ENCODE results near the gene AURKAIP1. TPM values are rescaled to one million over a fixed set of nuclear protein-coding genes. Genes with fewer than 3 reads are reported as not detected.

Gene AURKAIP1
- total and polyA plus RNA-seq, 2 of the 13 experiments (the other 11 are each of a cell fraction or from before 2014, with no cell fraction given) = 69.5 to 175 TPM

DNA sequence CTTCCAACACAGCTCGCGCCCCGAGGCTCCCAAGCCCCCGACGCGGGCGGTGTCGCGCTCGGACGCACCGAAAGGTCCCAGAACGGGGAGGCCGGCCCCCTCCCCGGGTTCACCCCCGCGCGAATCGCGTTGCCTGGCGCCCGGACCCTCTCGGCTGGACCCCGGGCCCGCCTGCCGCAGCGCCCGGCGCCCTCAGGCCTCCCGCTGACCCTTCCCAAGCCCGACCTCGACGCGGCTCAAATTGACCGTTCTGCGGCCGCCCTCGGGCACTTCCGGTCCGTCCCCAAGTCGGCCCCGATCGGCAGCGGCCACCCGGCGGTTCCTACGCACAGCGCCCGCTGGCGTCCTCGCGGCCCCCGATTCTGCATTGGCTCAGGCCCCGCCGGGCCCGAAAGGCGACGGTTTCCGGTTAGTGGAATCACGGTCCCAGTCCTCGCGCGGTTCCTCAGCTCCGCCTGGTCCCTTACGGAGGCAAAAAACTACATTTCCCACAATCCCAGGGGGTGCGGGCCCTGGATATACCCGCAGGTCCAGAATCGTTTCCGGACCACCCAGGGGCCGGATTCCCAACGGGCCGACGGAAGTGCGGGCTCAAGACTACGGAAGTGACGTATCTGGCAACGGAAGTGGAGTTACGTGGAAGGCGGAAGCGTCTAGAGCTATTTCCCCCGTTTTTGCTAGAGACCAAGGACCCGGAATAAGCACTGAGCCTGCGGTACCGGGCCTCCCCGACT lies at the start of gene AURKAIP1 (continued):
- TF ChIP-seq, protein P1, sequence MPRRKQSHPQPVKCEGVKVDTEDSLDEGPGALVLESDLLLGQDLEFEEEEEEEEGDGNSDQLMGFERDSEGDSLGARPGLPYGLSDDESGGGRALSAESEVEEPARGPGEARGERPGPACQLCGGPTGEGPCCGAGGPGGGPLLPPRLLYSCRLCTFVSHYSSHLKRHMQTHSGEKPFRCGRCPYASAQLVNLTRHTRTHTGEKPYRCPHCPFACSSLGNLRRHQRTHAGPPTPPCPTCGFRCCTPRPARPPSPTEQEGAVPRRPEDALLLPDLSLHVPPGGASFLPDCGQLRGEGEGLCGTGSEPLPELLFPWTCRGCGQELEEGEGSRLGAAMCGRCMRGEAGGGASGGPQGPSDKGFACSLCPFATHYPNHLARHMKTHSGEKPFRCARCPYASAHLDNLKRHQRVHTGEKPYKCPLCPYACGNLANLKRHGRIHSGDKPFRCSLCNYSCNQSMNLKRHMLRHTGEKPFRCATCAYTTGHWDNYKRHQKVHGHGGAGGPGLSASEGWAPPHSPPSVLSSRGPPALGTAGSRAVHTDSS (CRISPR knock-in tag; conservative IDR thresholded peaks at IDR 0.05) = no peak
- TF ChIP-seq ELF4 (CRISPR knock-in tag; IDR thresholded peaks at IDR 0.05; ENCODE audit: borderline replicate concordance) (peak; percentile 97), SP1 (IDR thresholded peaks at IDR 0.05) (no peak), SP1 (CRISPR knock-in tag; IDR thresholded peaks at IDR 0.05) (peak; percentile 93), DMAP1 (CRISPR knock-in tag; IDR thresholded peaks at IDR 0.05) (peak; percentile 73; the same call in 1 of the 2 replicates), ZFP36 (IDR thresholded peaks at IDR 0.05; ENCODE audit: borderline replicate concordance, low read depth, low read length, partially characterized antibody) (no peak), ZNF263 (CRISPR knock-in tag; IDR thresholded peaks at IDR 0.05) (peak; percentile 76), TCF7L2 (IDR thresholded peaks at IDR 0.05; ENCODE audit: low read depth, low read length) (no peak)
- TF ChIP-seq, protein P2, sequence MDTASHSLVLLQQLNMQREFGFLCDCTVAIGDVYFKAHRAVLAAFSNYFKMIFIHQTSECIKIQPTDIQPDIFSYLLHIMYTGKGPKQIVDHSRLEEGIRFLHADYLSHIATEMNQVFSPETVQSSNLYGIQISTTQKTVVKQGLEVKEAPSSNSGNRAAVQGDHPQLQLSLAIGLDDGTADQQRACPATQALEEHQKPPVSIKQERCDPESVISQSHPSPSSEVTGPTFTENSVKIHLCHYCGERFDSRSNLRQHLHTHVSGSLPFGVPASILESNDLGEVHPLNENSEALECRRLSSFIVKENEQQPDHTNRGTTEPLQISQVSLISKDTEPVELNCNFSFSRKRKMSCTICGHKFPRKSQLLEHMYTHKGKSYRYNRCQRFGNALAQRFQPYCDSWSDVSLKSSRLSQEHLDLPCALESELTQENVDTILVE (CRISPR knock-in tag; IDR thresholded peaks at IDR 0.05) = peak; percentile 99
- TF ChIP-seq, protein P3, sequence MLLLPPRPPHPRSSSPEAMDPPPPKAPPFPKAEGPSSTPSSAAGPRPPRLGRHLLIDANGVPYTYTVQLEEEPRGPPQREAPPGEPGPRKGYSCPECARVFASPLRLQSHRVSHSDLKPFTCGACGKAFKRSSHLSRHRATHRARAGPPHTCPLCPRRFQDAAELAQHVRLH (CRISPR knock-in tag; IDR thresholded peaks at IDR 0.05; ENCODE audit: borderline replicate concordance, low read depth) = peak; percentile 93; the same call in 1 of the 2 replicates
- TF ChIP-seq, protein P4, sequence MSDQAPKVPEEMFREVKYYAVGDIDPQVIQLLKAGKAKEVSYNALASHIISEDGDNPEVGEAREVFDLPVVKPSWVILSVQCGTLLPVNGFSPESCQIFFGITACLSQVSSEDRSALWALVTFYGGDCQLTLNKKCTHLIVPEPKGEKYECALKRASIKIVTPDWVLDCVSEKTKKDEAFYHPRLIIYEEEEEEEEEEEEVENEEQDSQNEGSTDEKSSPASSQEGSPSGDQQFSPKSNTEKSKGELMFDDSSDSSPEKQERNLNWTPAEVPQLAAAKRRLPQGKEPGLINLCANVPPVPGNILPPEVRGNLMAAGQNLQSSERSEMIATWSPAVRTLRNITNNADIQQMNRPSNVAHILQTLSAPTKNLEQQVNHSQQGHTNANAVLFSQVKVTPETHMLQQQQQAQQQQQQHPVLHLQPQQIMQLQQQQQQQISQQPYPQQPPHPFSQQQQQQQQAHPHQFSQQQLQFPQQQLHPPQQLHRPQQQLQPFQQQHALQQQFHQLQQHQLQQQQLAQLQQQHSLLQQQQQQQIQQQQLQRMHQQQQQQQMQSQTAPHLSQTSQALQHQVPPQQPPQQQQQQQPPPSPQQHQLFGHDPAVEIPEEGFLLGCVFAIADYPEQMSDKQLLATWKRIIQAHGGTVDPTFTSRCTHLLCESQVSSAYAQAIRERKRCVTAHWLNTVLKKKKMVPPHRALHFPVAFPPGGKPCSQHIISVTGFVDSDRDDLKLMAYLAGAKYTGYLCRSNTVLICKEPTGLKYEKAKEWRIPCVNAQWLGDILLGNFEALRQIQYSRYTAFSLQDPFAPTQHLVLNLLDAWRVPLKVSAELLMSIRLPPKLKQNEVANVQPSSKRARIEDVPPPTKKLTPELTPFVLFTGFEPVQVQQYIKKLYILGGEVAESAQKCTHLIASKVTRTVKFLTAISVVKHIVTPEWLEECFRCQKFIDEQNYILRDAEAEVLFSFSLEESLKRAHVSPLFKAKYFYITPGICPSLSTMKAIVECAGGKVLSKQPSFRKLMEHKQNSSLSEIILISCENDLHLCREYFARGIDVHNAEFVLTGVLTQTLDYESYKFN (CRISPR knock-in tag; conservative IDR thresholded peaks at IDR 0.05) = peak; percentile 77
- TF ChIP-seq, protein P5, sequence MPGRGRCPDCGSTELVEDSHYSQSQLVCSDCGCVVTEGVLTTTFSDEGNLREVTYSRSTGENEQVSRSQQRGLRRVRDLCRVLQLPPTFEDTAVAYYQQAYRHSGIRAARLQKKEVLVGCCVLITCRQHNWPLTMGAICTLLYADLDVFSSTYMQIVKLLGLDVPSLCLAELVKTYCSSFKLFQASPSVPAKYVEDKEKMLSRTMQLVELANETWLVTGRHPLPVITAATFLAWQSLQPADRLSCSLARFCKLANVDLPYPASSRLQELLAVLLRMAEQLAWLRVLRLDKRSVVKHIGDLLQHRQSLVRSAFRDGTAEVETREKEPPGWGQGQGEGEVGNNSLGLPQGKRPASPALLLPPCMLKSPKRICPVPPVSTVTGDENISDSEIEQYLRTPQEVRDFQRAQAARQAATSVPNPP (CRISPR knock-in tag; IDR thresholded peaks at IDR 0.05) = peak; percentile 72
- TF ChIP-seq, protein P6, sequence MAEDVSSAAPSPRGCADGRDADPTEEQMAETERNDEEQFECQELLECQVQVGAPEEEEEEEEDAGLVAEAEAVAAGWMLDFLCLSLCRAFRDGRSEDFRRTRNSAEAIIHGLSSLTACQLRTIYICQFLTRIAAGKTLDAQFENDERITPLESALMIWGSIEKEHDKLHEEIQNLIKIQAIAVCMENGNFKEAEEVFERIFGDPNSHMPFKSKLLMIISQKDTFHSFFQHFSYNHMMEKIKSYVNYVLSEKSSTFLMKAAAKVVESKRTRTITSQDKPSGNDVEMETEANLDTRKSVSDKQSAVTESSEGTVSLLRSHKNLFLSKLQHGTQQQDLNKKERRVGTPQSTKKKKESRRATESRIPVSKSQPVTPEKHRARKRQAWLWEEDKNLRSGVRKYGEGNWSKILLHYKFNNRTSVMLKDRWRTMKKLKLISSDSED (CRISPR knock-in tag; IDR thresholded peaks at IDR 0.05) = no peak
- TF ChIP-seq, protein P7, sequence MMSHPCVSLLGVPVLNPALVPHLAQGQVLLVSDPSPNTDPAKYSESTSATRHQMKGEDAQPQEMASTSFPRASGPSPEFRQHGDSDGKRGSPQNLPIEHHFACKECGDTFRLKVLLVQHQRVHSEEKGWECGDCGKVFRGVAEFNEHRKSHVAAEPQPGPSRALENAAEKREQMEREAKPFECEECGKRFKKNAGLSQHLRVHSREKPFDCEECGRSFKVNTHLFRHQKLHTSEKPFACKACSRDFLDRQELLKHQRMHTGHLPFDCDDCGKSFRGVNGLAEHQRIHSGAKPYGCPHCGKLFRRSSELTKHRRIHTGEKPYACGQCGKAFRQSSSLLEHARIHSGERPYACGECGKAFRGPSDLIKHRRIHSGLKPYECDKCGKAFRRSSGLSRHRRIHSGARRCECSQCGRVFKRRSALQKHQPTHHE (CRISPR knock-in tag; IDR thresholded peaks at IDR 0.05; ENCODE audit: borderline replicate concordance) = peak; percentile 89; the same call in 1 of the 2 replicates
- TF ChIP-seq, protein P8, sequence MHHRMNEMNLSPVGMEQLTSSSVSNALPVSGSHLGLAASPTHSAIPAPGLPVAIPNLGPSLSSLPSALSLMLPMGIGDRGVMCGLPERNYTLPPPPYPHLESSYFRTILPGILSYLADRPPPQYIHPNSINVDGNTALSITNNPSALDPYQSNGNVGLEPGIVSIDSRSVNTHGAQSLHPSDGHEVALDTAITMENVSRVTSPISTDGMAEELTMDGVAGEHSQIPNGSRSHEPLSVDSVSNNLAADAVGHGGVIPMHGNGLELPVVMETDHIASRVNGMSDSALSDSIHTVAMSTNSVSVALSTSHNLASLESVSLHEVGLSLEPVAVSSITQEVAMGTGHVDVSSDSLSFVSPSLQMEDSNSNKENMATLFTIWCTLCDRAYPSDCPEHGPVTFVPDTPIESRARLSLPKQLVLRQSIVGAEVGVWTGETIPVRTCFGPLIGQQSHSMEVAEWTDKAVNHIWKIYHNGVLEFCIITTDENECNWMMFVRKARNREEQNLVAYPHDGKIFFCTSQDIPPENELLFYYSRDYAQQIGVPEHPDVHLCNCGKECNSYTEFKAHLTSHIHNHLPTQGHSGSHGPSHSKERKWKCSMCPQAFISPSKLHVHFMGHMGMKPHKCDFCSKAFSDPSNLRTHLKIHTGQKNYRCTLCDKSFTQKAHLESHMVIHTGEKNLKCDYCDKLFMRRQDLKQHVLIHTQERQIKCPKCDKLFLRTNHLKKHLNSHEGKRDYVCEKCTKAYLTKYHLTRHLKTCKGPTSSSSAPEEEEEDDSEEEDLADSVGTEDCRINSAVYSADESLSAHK (CRISPR knock-in tag; IDR thresholded peaks at IDR 0.05; ENCODE audit: borderline replicate concordance) = no peak; the same call in 1 of the 2 replicates
